HEK293T (cell line): ENCODE measurements around the gene OIT3.

Experiments
- ARNT ChIP-seq: fragments of 450-650 bp; IDR thresholded peaks from 2 replicates; pipeline ENCODE4 v1.6.1; 2017; ENCODE audit warnings: mild to moderate bottlenecking
- FOXM1 ChIP-seq: fragments of 450-650 bp; IDR thresholded peaks from 2 replicates; pipeline ENCODE4 v1.6.1; 2017; ENCODE audit warnings: mild to moderate bottlenecking, borderline replicate concordance
- SUZ12 ChIP-seq: fragments of 450-650 bp; IDR thresholded peaks from 2 replicates; pipeline ENCODE4 v1.6.1; 2016; ENCODE audit warnings: mild to moderate bottlenecking

DNA sequence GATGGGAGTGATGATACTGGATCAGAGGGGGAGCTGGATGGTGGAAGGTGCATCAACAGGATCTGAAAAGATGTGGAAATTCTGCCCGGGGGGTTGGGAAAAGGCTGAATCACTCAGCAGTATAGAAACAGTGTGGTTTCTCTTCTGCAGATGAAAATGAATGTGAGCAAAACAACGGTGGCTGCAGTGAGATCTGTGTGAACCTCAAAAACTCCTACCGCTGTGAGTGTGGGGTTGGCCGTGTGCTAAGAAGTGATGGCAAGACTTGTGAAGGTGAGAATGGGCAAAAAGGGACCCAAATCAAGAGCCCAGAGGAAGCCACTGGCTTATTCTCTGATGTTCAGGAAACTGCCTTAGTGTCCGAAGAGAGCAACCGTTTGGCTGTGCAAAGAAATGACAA is 12.9 kb downstream of the OIT3 start:
- TF ChIP-seq SUZ12 (no peak), FOXM1 (no peak), ARNT (no peak)
